Measurements from ENCODE around the gene CBX3. TPM values are rescaled to one million over a fixed set of nuclear protein-coding genes. Genes with fewer than 3 reads are reported as not detected.

Gene CBX3
- total and polyA plus RNA-seq, 2 of the 13 experiments (the other 11 are each of a cell fraction or from before 2014, with no cell fraction given): 53.9 to 249 TPM

- TF ChIP-seq ATF6 (CRISPR knock-in tag; conservative IDR thresholded peaks at IDR 0.05): 0 out of 2 replicates have a peak, but pooled peaks have one; percentile 66
- peak; percentile 82; the same call in 1 of the 2 replicates for TF ChIP-seq SATB2 (CRISPR knock-in tag; IDR thresholded peaks at IDR 0.05)
- TF ChIP-seq ZNF616 (CRISPR knock-in tag; IDR thresholded peaks at IDR 0.05; ENCODE audit: low read depth): peak; percentile 21; the same call in 1 of the 2 replicates
- TF ChIP-seq MYC (CRISPR knock-in tag; IDR thresholded peaks at IDR 0.05; ENCODE audit: borderline replicate concordance): peak; percentile 60
- no peak for TF ChIP-seq ZFYVE20 (CRISPR knock-in tag; IDR thresholded peaks at IDR 0.05; ENCODE audit: borderline replicate concordance, low read depth)
- peak; percentile 75; the same call in 1 of the 2 replicates for TF ChIP-seq ZFP90 (CRISPR knock-in tag; IDR thresholded peaks at IDR 0.05; ENCODE audit: borderline replicate concordance)
- TF ChIP-seq ZNF768 (CRISPR knock-in tag; IDR thresholded peaks at IDR 0.05): peak; percentile 41; the same call in 1 of the 2 replicates
- no peak for TF ChIP-seq GPBP1L1 (CRISPR knock-in tag; IDR thresholded peaks at IDR 0.05)
- TF ChIP-seq CENPT (CRISPR knock-in tag; IDR thresholded peaks at IDR 0.05; ENCODE audit: low read depth): peak; percentile 88; the same call in 1 of the 2 replicates
- 0 out of 2 replicates have a peak, but pooled peaks have one; percentile 7 for TF ChIP-seq ZSCAN5A (CRISPR knock-in tag; IDR thresholded peaks at IDR 0.05; ENCODE audit: borderline replicate concordance)
- TF ChIP-seq TGIF2 (CRISPR knock-in tag; IDR thresholded peaks at IDR 0.05): peak; percentile 53; the same call in 1 of the 2 replicates
- TF ChIP-seq CREBL2 (CRISPR knock-in tag; IDR thresholded peaks at IDR 0.05; ENCODE audit: borderline replicate concordance): no peak
- no peak for TF ChIP-seq TFAP4 (IDR thresholded peaks at IDR 0.05; ENCODE audit: borderline replicate concordance, low read depth)
- TF ChIP-seq ZBTB33 (CRISPR knock-in tag; IDR thresholded peaks at IDR 0.05): no peak; the same call in 1 of the 2 replicates
- TF ChIP-seq ZNF761 (CRISPR knock-in tag; conservative IDR thresholded peaks at IDR 0.05): no peak
- peak; percentile 37; the same call in 1 of the 2 replicates for TF ChIP-seq ZFP36L1 (CRISPR knock-in tag; IDR thresholded peaks at IDR 0.05)
- TF ChIP-seq ZNF615 (CRISPR knock-in tag; IDR thresholded peaks at IDR 0.05; ENCODE audit: borderline replicate concordance): no peak
- TF ChIP-seq ZNF362 (CRISPR knock-in tag; IDR thresholded peaks at IDR 0.05; ENCODE audit: borderline replicate concordance): no peak
These were observed 900 bp upstream of the CBX3 start, which contains the start of gene HNRNPA2B1 (continued) for GRCh38 chr7:26200444-26201246.

All from HepG2 (cell line).